Right ventricle myocardium superior (tissue), 1 donor: ENCODE results near the gene CHST11. TPM values are rescaled to one million over a fixed set of nuclear protein-coding genes. Genes with fewer than 3 reads are reported as not detected.
A peak's percentile ranks its signal among the peaks of the same experiment; 100 is the strongest.

Experiments used
- ATAC-seq: fragments of 200-7000 bp; cut with Tn5 transposase; one replicate; pipeline ENCODE4 v1.9.1; 2020; ENCODE audit warnings: mild to moderate bottlenecking; ENCODE audit not compliant: poor library complexity
- DNase-seq: peaks from one replicate; pipeline ENCODE4 v3.0.0-alpha.2; 2020
- intact Hi-C: fragments of 100-400 bp; cut with DNase I; formaldehyde crosslinking; loops from one replicate; pipeline ENCODE4 v1.11.2; 2022
- total RNA-seq: library from RNA; stranded (reverse); fragmentation: NEBNext Ultra II Directional; extraction: Animal tissue kit (Norgen Biotek cat#: 25700); gene quantifications from one replicate; pipeline ENCODE4 v1.2.1, GENCODE V29; 2021
- donor health status: DM: no; HTN: yes; CAD: no; lungs with severe emphysema.

The CHST11 gene
- total RNA-seq, 1 donor from 2014 or later: 3.0 TPM

GRCh38 chr12:104582739-104583138 is 126.0 kb downstream of the CHST11 start:
- no peak for DNase-seq
- ATAC-seq: no peak
- intact Hi-C loops: no loop called here

DNA sequence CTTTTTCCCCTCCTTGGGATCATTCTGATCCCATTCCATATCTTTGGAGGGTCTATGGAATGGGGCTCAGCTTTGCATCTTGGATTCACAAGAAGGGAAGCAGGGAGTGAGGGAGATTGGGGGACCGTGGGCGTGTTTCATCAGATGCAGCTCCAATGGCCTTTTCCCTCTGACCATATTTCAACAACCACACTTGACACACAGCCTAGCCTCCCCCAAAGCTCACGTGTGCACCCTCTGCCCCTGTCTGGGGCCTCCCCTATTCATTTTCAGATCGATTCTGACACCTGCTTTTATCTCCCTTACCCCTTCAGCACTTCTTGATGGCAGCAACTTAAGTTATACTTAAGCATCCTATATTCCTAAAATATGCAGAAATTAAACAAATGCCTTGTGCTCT is 126.6 kb downstream of the CHST11 start:
- intact Hi-C loops: no loop called here
- DNase-seq: no peak
- ATAC-seq: no peak

GRCh38 chr12:104585448-104586055 is 128.8 kb downstream of the CHST11 start:
- intact Hi-C loops: no loop called here
- DNase-seq: no peak
- ATAC-seq: no peak

DNA sequence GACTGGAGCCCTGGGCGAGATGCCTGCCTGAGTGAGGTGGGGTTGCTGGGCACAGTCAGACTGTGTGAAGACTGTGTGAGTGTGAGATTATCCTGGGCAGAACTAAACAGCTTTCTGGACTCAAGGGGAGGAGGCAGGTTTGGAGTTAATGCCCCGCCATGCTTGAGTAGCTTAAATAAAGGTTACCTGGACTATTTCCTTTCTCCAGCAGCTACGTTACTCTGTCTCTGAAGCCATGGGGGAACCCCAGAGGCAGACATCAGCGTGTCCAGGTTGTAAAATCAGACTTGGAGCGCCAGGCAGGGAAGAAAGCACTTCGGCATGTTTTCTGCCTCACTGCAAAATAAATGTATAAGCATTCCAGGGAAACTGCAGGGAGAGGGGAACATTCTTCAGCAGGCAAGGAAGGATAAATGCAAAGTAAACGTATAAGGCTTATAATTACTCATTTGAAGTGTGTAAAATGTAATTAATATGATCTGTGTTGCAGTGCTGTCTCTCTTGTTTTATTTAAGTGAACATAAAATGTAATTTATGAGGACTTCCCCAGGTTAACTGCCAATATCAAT is 129.7 kb downstream of the CHST11 start:
- ATAC-seq (no peak), DNase-seq (no peak)
- intact Hi-C loops: no loop called here

- intact Hi-C loops: no loop called here
- DNase-seq: no peak
- no peak for ATAC-seq
Observed at GRCh38 chr12:104588047-104588920, 131.5 kb downstream of the CHST11 start.

- DNase-seq: no peak
- ATAC-seq: no peak
- intact Hi-C loops: no loop called here
Observed at GRCh38 chr12:104588921-104589590, 132.3 kb downstream of the CHST11 start.

- no peak for ATAC-seq
- intact Hi-C loops: no loop called here
- DNase-seq: no peak
Observed at GRCh38 chr12:104590022-104590421, 133.3 kb downstream of the CHST11 start.

DNA sequence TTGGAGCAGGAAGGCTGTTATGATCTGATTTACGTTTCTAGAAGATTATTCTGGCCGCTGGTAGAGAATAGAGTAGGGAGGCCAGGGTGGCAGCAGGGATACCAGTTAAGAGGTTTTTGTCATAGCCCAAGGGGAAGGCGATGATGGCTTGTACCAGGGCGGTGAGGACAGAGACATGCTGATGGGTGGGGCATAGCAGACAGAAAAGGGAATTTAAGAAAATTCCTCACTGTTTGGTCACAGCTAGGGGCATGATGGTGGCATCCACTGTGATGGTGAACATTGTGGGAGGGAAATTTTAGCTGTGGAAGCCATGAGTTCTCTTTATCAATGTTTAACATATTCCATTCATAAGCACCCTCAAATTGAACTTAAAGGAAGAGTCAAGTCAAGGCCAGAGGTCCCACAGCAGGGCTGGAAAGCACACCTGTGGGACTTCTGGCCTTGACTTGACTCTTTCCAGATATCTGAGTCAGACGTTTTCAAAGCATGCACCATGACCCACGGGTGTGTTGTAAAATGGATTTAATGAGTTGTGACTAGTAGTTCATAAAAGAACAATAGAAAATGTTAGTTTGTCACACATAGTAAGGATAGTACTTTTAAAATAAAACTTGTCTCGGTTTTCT is 134.6 kb downstream of the CHST11 start:
- intact Hi-C loops: no loop called here
- DNase-seq (no peak), ATAC-seq (no peak)

DNA sequence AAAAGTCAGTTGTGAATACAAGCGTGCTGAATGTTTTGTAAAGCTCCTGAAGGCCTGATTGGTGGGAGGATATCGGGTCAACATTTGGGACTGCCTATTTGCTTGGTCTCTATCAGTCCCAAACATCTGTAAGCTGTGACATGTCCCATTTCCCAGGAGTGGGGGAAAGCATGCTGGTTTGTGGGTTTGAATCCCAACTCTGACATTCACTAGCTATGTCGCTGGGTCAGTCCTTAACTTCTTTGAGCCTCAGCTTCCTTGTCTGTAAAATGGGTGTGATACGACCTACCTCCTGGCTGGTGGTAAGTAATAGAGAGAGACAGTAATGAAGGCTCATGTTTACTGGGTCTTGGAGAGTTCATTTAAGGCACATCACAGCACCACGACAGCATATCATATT is 136.7 kb downstream of the CHST11 start:
- no peak for ATAC-seq
- intact Hi-C loops: no loop called here
- DNase-seq: no peak

DNA sequence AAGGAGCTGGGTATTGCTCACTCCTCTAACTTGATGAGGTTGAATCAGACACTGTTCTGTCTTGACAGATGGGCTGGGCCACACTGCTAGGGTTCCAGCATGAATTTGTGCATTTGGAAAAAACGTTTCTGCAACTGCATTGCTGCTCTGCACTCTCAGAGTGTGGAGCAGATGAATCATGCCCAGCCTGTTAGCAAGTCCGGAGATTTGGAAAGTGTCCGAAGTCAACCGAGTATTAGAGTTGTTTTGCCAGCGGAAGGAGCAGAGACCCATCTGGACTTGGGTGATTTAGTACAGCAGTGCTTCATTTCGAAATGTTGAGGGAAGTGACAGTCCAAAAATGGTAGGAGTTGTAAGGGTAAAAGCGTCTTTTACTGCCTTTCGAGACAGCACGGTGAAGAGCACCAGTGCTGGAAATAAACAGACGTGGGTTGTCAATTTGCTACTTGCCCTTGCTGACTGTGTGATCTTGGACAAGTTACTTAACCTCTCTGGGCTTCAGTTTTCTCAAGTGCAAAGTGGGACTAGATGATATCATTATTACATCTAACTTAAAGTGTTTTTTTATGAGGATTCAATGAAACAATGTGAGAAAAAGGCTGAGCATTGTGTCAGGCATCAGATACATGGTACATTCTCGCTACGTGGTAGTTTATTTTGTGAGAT is 139.5 kb downstream of the CHST11 start:
- ATAC-seq (peak; percentile 88), DNase-seq (no peak)
- intact Hi-C loops: no loop called here

DNA sequence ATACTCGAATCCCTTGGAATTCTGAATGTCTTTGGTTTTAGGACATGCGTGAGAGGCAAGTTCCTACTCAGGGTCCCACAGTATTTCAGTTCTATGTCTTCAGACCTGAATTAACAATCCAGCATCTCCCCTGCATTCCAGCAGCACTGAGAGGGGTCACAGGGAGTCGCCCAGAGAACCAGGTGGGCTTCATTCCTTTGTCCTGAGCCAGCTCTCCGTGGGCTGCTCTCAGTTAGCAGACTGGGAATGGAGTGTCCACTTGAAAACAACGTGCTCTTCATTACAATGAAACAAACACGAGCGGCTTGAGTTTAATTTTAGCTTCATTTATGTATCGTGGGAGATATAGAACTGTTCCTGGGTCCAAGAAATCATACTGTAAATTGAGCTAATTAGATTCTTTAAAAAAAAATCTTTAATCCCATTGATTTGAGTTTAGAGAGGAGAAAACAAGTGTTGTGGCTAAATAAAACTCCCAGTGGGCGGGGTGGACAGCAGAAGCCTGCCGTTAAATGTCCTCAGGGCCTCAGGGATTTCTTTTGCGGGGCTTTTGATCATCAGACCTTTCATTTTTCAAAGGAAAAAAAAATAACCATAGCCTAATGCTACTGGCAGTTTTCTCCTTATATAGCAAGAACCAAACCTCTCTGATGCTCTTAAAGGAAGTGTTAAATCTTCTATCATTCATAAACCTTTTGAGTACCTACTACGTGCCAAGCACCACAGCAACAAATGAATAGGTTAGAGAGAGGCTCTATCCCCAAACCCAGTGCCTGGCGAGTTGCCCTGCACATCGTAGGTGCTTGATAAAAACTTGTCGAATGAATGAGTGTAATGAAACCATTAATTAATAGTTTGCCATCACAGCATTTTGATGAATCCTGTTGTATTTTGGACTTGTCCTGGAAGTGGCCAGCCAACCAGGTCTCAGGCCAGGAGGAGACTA is 140.4 kb downstream of the CHST11 start:
- ATAC-seq (no peak), DNase-seq (no peak)
- intact Hi-C loops: no loop called here

DNA sequence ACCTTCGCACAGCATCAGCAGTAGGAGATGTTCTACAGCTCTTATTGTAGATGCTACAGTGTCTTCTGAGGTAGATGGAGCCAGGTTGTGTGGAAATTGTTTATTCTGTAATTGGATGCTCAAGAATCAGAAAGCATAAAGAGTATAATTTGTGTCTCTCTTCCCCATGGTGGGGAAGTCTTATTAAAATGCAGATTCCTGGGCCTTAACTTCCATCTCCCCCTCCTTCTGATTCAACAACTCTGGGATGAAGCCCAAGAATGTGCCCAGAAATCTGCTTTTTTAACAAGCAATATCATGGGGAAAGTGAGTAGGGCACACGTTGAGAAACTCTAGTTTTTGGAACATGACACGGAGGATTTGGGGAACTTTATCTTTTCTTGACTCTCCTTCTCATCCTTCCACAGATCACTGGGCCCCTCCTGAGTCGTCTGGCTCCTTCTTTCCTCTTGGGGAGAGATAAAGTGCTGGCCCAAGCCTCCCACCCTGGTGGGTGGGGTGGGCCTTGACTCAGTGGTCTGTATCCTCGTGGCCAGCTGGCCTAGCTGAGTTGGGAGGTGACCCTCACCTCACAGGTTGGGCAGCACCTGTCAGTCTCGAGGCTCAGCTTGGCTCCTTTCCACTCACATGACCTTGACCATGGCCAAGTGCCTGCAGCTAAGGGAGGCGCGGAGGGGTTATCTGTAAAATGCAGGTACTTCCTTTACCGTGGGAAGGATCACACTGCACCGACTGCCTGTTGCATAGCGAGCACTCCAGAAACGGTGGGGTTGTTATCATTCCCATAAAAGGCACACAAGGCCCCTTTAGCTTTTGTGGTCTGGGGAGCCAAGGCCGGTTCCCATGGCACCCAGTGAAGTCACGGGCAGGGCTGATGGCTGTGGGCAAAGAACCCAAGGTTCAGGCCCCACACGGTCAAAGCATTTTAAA is 141.9 kb downstream of the CHST11 start:
- DNase-seq (peak; percentile 44), ATAC-seq (no peak)

DNA sequence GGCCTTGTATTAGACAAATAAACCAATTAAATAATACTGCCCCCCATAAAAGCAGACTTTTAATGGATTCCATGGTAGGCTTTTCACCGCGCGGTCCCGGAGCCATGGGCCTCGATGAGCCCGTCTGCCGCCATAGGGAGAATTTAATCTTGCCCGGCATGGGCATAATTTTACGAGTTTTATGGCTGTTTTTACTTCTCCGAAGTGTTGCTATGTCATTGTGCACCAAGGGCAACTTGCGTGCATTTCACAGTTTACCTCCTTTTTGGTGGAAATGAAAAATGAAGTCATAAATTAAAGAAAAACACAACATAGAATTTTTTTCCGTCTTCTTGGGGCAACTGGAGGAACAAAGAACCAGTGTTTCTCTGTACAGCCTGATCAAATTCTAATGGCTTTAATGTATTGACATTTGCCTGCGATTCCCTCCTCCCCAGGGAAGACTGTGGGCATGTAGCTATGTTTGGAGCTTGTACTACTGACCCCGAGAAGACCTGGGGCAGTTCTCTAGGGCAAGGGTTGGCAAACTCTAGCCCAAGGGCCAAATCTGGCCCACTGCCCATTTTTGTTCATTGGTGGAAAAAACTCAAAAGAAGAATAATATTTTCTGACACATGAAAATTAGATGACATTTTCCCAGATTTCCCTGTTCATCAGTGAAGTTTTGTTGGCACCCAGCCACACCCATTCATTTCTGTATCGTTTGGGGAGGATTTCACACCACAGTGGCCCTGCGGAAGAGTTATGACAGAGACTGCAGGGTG is 142.7 kb downstream of the CHST11 start:
- intact Hi-C loops: no loop called here
- no peak for DNase-seq
- no peak for ATAC-seq

More for the DNA sequence above, 141.9 kb downstream of the CHST11 start:
- intact Hi-C loops: no loop called here

GRCh38 chr12:104600036-104600712 is 143.4 kb downstream of the CHST11 start:
- no peak for ATAC-seq
- no peak for DNase-seq
- intact Hi-C loops: no loop called here
